BLaER1 (cell line): ENCODE data around the gene CLASP1.

Source experiments
- H3K27ac ChIP-seq: shearing (Covaris generic); formaldehyde crosslinking; 2 replicates; pipeline ENCODE4 v1.8.1; 2022
- H3K27me3 ChIP-seq: shearing (Covaris generic); formaldehyde crosslinking; 2 replicates; pipeline ENCODE4 v1.8.1; 2022
- H3K36me3 ChIP-seq: shearing (Covaris generic); formaldehyde crosslinking; 2 replicates; pipeline ENCODE4 v1.8.1; 2022
- H3K4me1 ChIP-seq: shearing (Covaris generic); formaldehyde crosslinking; 2 replicates; pipeline ENCODE4 v1.8.1; 2022
- H3K4me2 ChIP-seq: shearing (Covaris generic); formaldehyde crosslinking; 2 replicates; pipeline ENCODE4 v1.8.1; 2022
- H3K4me3 ChIP-seq: shearing (Covaris generic); formaldehyde crosslinking; 2 replicates; pipeline ENCODE4 v1.8.1; 2022
- H3K9ac ChIP-seq: shearing (Covaris generic); formaldehyde crosslinking; 2 replicates; pipeline ENCODE4 v1.8.1; 2022
- H3K9me3 ChIP-seq: shearing (Covaris generic); formaldehyde crosslinking; 2 replicates; pipeline ENCODE4 v1.8.1; 2022
- H4K20me1 ChIP-seq: shearing (Covaris generic); formaldehyde crosslinking; 2 replicates; pipeline ENCODE4 v1.8.1; 2022
- Cebpa-rat ChIP-seq: shearing (Covaris generic); IDR thresholded peaks from 2 replicates; pipeline ENCODE4 v1.8.1; 2022

The CLASP1 gene

DNA sequence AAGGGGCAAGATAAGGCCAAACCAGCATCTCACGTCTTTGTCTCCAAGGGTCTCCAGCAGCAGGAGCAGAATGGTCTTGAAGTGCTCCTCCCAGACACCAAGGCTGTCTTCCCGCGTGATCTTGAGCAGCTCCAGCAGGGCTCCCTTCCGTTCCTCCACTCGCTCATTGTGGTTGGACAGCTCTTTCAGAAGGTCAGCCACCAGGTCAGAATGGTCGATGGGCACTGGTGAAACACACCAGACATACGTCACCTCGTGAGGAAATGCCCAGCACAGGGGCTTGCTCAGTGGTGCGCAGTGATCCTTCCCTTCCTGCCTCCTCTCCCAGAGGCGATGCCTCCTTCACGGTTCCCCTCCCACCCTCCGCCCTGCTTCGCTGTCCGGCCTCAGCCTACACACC, 284.2 kb downstream of the CLASP1 start:
- no peak overlapping the region for H3K9ac ChIP-seq
- peaks cover 15% of the 10 kb centered on the region; the same call in 1 of the 2 replicates for H4K20me1 ChIP-seq
- no peak for TF ChIP-seq Cebpa-rat
- peaks cover 90% of the 10 kb centered on the region for H3K36me3 ChIP-seq
- H3K27ac ChIP-seq = no peak overlapping the region
- no peaks in the 10 kb centered on the region for H3K9me3 ChIP-seq
- H3K27me3 ChIP-seq = no peaks in the 10 kb centered on the region
- no peak overlapping the region for H3K4me2 ChIP-seq
- H3K4me1 ChIP-seq = no peaks in the 10 kb centered on the region
- H3K4me3 ChIP-seq = no peak overlapping the region

GRCh38 chr2:121363632-121364420, 285.4 kb downstream of the CLASP1 start:
- H3K9ac ChIP-seq = no peak overlapping the region
- no peak for TF ChIP-seq Cebpa-rat
- H3K27ac ChIP-seq = no peak overlapping the region
- no peak overlapping the region for H3K4me2 ChIP-seq
- no peaks in the 10 kb centered on the region for H3K27me3 ChIP-seq
- peaks cover 20% of the 10 kb centered on the region; the same call in 1 of the 2 replicates for H4K20me1 ChIP-seq
- no peaks in the 10 kb centered on the region for H3K4me1 ChIP-seq
- H3K9me3 ChIP-seq = no peaks in the 10 kb centered on the region
- H3K4me3 ChIP-seq = no peak overlapping the region
- H3K36me3 ChIP-seq = peaks cover 96% of the 10 kb centered on the region

DNA sequence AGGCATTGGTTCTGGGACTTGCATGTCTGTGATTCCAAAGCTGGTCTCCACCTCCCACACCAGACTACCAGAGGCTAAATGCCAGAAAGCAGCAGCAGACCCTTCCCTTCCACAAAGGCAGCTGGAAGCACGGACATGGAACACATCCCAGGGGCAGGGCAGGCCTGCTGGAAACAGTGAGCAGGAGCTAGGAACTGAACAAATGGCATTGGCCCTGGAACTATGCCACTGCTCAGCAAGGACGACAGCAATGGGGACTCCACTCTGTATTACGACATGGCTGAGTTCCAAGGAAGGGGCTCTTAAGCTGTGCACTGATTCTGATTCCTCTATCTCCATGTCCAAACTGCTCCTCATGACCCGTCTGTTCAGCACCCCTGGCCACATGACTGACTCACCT, 286.5 kb downstream of the CLASP1 start:
- peaks cover 96% of the 10 kb centered on the region for H3K36me3 ChIP-seq
- no peak overlapping the region for H3K27ac ChIP-seq
- H3K9me3 ChIP-seq = no peaks in the 10 kb centered on the region
- H3K27me3 ChIP-seq = no peaks in the 10 kb centered on the region
- no peak for TF ChIP-seq Cebpa-rat
- peaks cover 20% of the 10 kb centered on the region; the same call in 1 of the 2 replicates for H4K20me1 ChIP-seq
- no peak overlapping the region for H3K4me3 ChIP-seq
- no peaks in the 10 kb centered on the region for H3K4me1 ChIP-seq
- H3K4me2 ChIP-seq = no peak overlapping the region
- H3K9ac ChIP-seq = no peak overlapping the region

GRCh38 chr2:121362226-121362625, 287.0 kb downstream of the CLASP1 start:
- Histone ChIP-seq H3K4me3 (no peak overlapping the region), H3K27me3 (no peaks in the 10 kb centered on the region), H3K4me1 (no peaks in the 10 kb centered on the region), H3K9ac (no peak overlapping the region), H3K9me3 (no peaks in the 10 kb centered on the region), H4K20me1 (peaks cover 24% of the 10 kb centered on the region; the same call in 1 of the 2 replicates), H3K4me2 (no peak overlapping the region), H3K27ac (no peak overlapping the region), H3K36me3 (peaks cover 96% of the 10 kb centered on the region)
- TF ChIP-seq Cebpa-rat = no peak

GRCh38 chr2:121360566-121361300, 288.5 kb downstream of the CLASP1 start:
- Histone ChIP-seq H3K4me1 (no peaks in the 10 kb centered on the region), H3K4me2 (no peak overlapping the region), H3K27me3 (no peaks in the 10 kb centered on the region), H3K36me3 (peaks cover 95% of the 10 kb centered on the region), H3K9me3 (no peaks in the 10 kb centered on the region), H3K4me3 (no peak overlapping the region), H4K20me1 (peaks cover 37% of the 10 kb centered on the region), H3K9ac (no peak overlapping the region), H3K27ac (no peak overlapping the region)
- no peak for TF ChIP-seq Cebpa-rat

GRCh38 chr2:121359716-121360565, 289.3 kb downstream of the CLASP1 start:
- Histone ChIP-seq H3K9ac (no peak overlapping the region), H3K4me2 (no peak overlapping the region), H3K9me3 (no peaks in the 10 kb centered on the region), H3K27ac (no peak overlapping the region), H3K4me3 (no peak overlapping the region), H3K4me1 (no peaks in the 10 kb centered on the region), H3K27me3 (no peaks in the 10 kb centered on the region), H4K20me1 (peaks cover 42% of the 10 kb centered on the region), H3K36me3 (peaks cover 95% of the 10 kb centered on the region)
- no peak for TF ChIP-seq Cebpa-rat

GRCh38 chr2:121359170-121359569, 290.1 kb downstream of the CLASP1 start:
- no peaks in the 10 kb centered on the region for H3K4me1 ChIP-seq
- no peak for TF ChIP-seq Cebpa-rat
- peaks cover 95% of the 10 kb centered on the region for H3K36me3 ChIP-seq

GRCh38 chr2:121358291-121358690, 291.0 kb downstream of the CLASP1 start:
- no peak for TF ChIP-seq Cebpa-rat
- Histone ChIP-seq H3K9me3 (no peaks in the 10 kb centered on the region), H4K20me1 (peaks cover 42% of the 10 kb centered on the region), H3K4me1 (no peaks in the 10 kb centered on the region), H3K9ac (no peak overlapping the region), H3K36me3 (peaks cover 95% of the 10 kb centered on the region), H3K27me3 (no peaks in the 10 kb centered on the region), H3K4me3 (no peak overlapping the region), H3K27ac (no peak overlapping the region), H3K4me2 (no peak overlapping the region)

More at GRCh38 chr2:121359170-121359569, 290.1 kb downstream of the CLASP1 start:
- H4K20me1 ChIP-seq = peaks cover 42% of the 10 kb centered on the region
- no peak overlapping the region for H3K27ac ChIP-seq
- H3K4me2 ChIP-seq = no peak overlapping the region
- H3K9ac ChIP-seq = no peak overlapping the region
- H3K4me3 ChIP-seq = no peak overlapping the region
- H3K27me3 ChIP-seq = no peaks in the 10 kb centered on the region
- no peaks in the 10 kb centered on the region for H3K9me3 ChIP-seq

DNA sequence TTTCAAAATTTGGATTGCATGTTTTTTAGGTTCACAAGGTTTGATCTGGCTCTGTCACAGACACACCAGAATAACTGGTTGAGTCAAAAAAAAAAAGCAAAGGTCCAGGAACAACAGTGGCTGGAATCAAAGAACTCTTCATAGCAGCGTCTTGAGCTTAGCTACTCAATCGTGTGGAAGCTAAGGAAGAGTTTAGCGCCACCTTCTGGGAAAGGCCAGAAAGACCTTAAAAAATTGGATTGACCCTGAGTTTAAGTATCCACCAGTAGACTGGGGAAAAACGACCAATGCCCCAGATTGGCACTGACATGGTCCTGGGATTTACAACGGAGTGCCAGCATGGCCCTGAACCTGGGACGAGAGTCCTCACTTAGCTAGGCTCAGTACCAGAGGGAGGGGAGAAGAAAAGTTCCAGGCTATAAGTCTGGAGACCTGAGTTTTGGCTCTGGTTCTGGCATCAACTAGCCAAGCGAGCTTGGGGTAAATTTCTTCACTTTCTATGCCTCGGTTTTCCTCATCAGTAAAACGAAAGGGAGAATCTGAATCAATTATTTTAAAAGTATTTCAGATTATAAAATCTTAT, 293.1 kb downstream of the CLASP1 start:
- Histone ChIP-seq H3K4me1 (no peaks in the 10 kb centered on the region), H3K36me3 (peaks cover 95% of the 10 kb centered on the region), H3K4me2 (no peak overlapping the region), H3K27ac (no peak overlapping the region), H3K9ac (no peak overlapping the region), H4K20me1 (peaks cover 35% of the 10 kb centered on the region), H3K4me3 (no peak overlapping the region), H3K27me3 (no peaks in the 10 kb centered on the region), H3K9me3 (no peaks in the 10 kb centered on the region)
- no peak for TF ChIP-seq Cebpa-rat
